HEK293T (cell line): Measurements from ENCODE around the gene CFAP410.

ENCODE experiments used
- ARNT ChIP-seq: fragments of 450-650 bp; IDR thresholded peaks from 2 replicates; pipeline ENCODE4 v1.6.1; 2017; ENCODE audit warnings: mild to moderate bottlenecking
- BHLHE40 ChIP-seq: fragments of 450-650 bp; IDR thresholded peaks from 2 replicates; pipeline ENCODE4 v1.6.1; 2016; ENCODE audit warnings: mild to moderate bottlenecking, moderate library complexity, borderline replicate concordance
- FOXA1 ChIP-seq: fragments of 450-650 bp; IDR thresholded peaks from 2 replicates; pipeline ENCODE4 v1.6.1; 2016; ENCODE audit warnings: mild to moderate bottlenecking
- FOXK2 ChIP-seq: fragments of 450-650 bp; IDR thresholded peaks from 2 replicates; pipeline ENCODE4 v1.6.1; 2016; ENCODE audit warnings: mild to moderate bottlenecking
- FOXM1 ChIP-seq: fragments of 450-650 bp; IDR thresholded peaks from 2 replicates; pipeline ENCODE4 v1.6.1; 2017; ENCODE audit warnings: mild to moderate bottlenecking, borderline replicate concordance
- L3MBTL2 ChIP-seq: fragments of 450-650 bp; conservative IDR thresholded peaks from 2 replicates; pipeline ENCODE4 v1.6.1; 2016; ENCODE audit warnings: mild to moderate bottlenecking
- LEF1 ChIP-seq: fragments of 450-650 bp; IDR thresholded peaks from 2 replicates; pipeline ENCODE4 v1.6.1; 2017; ENCODE audit warnings: mild to moderate bottlenecking, borderline replicate concordance
- SP1 ChIP-seq: fragments of 450-650 bp; IDR thresholded peaks from 2 replicates; pipeline ENCODE4 v1.6.1; 2017
- SUZ12 ChIP-seq: fragments of 450-650 bp; IDR thresholded peaks from 2 replicates; pipeline ENCODE4 v1.6.1; 2016; ENCODE audit warnings: mild to moderate bottlenecking
- TARDBP ChIP-seq: fragments of 450-650 bp; IDR thresholded peaks from 2 replicates; pipeline ENCODE4 v1.6.1; 2016
- ZNF384 ChIP-seq: fragments of 450-650 bp; IDR thresholded peaks from 2 replicates; pipeline ENCODE4 v1.6.1; 2016

GRCh38 chr21:44375761-44376241, 36.6 kb upstream of the CFAP410 start:
- TF ChIP-seq FOXM1, result no peak
- no peak for TF ChIP-seq LEF1
- no peak for TF ChIP-seq BHLHE40
- TF ChIP-seq TARDBP, result no peak
- no peak for TF ChIP-seq ARNT
- no peak for TF ChIP-seq FOXK2
- TF ChIP-seq SUZ12, result no peak
- no peak for TF ChIP-seq ZNF384
- TF ChIP-seq SP1, result no peak
- TF ChIP-seq FOXA1, result no peak
- TF ChIP-seq L3MBTL2, result no peak
